IPS DF 4.7 (cell line): ENCODE data around the gene PTPRN2.
"Not testable (repeated sequence)": the region's sequence is repeated elsewhere in the genome, so short reads cannot be mapped to it uniquely, and the experiment has no call there.

Source experiments
- DNase-seq: peaks from one replicate; pipeline ENCODE4 v3.0.0-alpha.2; 2013; ENCODE audit warnings: low spot score; ENCODE audit errors: extremely low read depth

The PTPRN2 gene

GRCh38 chr7:157729566-157729965, 858.1 kb downstream of the PTPRN2 start:
- DNase-seq = no peak

- no peak for DNase-seq
Measured at GRCh38 chr7:157727964-157728615, 859.5 kb downstream of the PTPRN2 start.

GRCh38 chr7:157726764-157727163, 860.9 kb downstream of the PTPRN2 start:
- no peak for DNase-seq

- DNase-seq = not testable (repeated sequence)
Measured at GRCh38 chr7:157725312-157725711, 862.3 kb downstream of the PTPRN2 start.

- DNase-seq = no peak
Measured at GRCh38 chr7:157723205-157723604, 864.4 kb downstream of the PTPRN2 start.

GRCh38 chr7:157722137-157723060, 865.2 kb downstream of the PTPRN2 start:
- no peak for DNase-seq

GRCh38 chr7:157721468-157722136, 866.0 kb downstream of the PTPRN2 start:
- no peak for DNase-seq

GRCh38 chr7:157719705-157720655, 867.6 kb downstream of the PTPRN2 start:
- no peak for DNase-seq

- DNase-seq = no peak
Measured at GRCh38 chr7:157719008-157719682, 868.5 kb downstream of the PTPRN2 start.

GRCh38 chr7:157718303-157719007, 869.2 kb downstream of the PTPRN2 start:
- DNase-seq = no peak

- DNase-seq = no peak
Measured at GRCh38 chr7:157717211-157718174, 870.1 kb downstream of the PTPRN2 start.

GRCh38 chr7:157715938-157716280, 871.7 kb downstream of the PTPRN2 start:
- DNase-seq = no peak

- DNase-seq = no peak
Measured at GRCh38 chr7:157715071-157715937, 872.3 kb downstream of the PTPRN2 start.

- no peak for DNase-seq
Measured at GRCh38 chr7:157714166-157715070, 873.2 kb downstream of the PTPRN2 start.

GRCh38 chr7:157713591-157713990, 874.0 kb downstream of the PTPRN2 start:
- DNase-seq = no peak

- no peak for DNase-seq
Measured at GRCh38 chr7:157712666-157713235, 874.9 kb downstream of the PTPRN2 start.
